Sigmoid colon (tissue), 7 donors: ENCODE measurements around the gene ITGAD. TPM values are rescaled to one million over a fixed set of nuclear protein-coding genes. Genes with fewer than 3 reads are reported as not detected.
A peak's percentile ranks its signal among the peaks of the same experiment; 100 is the strongest.

Experiments used
- DNase-seq: peaks from one replicate; pipeline ENCODE4 v3.0.0-alpha.2; 2019
- H3K27ac ChIP-seq, 4 donors: fragments of 200-600 bp; sonication (generic); one replicate each; pipeline ENCODE4 v1.5.1; 2016 to 2019; ENCODE audit warnings: mild to moderate bottlenecking in 1 of 4
- H3K27me3 ChIP-seq, 3 donors: fragments of 200-600 bp; sonication (generic); one replicate each; pipeline ENCODE4 v1.5.1; 2019; ENCODE audit warnings: mild to moderate bottlenecking in 1 of 3
- H3K36me3 ChIP-seq, 4 donors: fragments of 200-600 bp; sonication (generic); one replicate each; pipeline ENCODE4 v1.5.1; 2016 to 2019
- H3K4me1 ChIP-seq, 4 donors: fragments of 200-600 bp; sonication (generic); one replicate each; pipeline ENCODE4 v1.5.1; 2017 to 2019
- H3K4me3 ChIP-seq, 4 donors: fragments of 200-600 bp; sonication (generic); one replicate each; pipeline ENCODE4 v1.5.1; 2017 to 2019; ENCODE audit warnings: mild to moderate bottlenecking in 2 of 4, moderate library complexity in 1 of 4
- H3K9me3 ChIP-seq, 4 donors: fragments of 200-600 bp in 3 of 4; sonication (generic) in 3 of 4; one replicate each; pipeline versions ENCODE4 v1.5.1 to v1.6.1; 2013 to 2019
- CTCF ChIP-seq, 4 experiments: fragments of 450-650 bp in 3 of 4; fragments of 200-600 bp in 1 of 4; IDR thresholded peaks; one replicate each; pipeline ENCODE4 v1.5.1; 2016 to 2019; ENCODE audit warnings: antibody characterized with exemption in 4 of 4, mild to moderate bottlenecking in 3 of 4, moderate library complexity in 2 of 4
- EP300 ChIP-seq, 4 donors: sonication (generic); formaldehyde crosslinking; IDR thresholded peaks; one replicate each; pipeline ENCODE4 v1.6.1; 2017; ENCODE audit warnings: antibody characterized with exemption in 4 of 4
- POLR2A ChIP-seq, 2 donors: fragments of 450-650 bp; IDR thresholded peaks; one replicate each; pipeline ENCODE4 v1.6.1; 2016; ENCODE audit warnings: antibody characterized with exemption in 2 of 2, mild to moderate bottlenecking in 2 of 2, moderate library complexity in 2 of 2
- POLR2AphosphoS5 ChIP-seq, 4 donors: sonication (generic); formaldehyde crosslinking; IDR thresholded peaks; one replicate each; pipeline ENCODE4 v1.6.1; 2017; ENCODE audit warnings: antibody characterized with exemption in 4 of 4
- WGBS, 2 donors: extraction: QIAGEN DNeasy Blood & Tissue Kit; methylation state at CpG; one replicate each; pipeline ENCODE4 v1.1.7; 2013; 5-methylcytosine and 5-hydroxymethylcytosine counted together
- intact Hi-C: fragments of 100-400 bp; cut with DNase I; formaldehyde crosslinking; loops from one replicate; pipeline ENCODE4 v1.15.1; 2023
- polyA plus RNA-seq, 3 donors: library from polyadenylated mRNA; stranded (reverse); fragments of 200-250 nt; gene quantifications; one replicate each; pipeline ENCODE4 v1.2.3, GENCODE V29; 2013
- total RNA-seq, 4 donors: library from RNA; depleted of rRNA; stranded (reverse); fragments of >200 nt; gene quantifications; one replicate each; pipeline ENCODE4 v1.1.0, GENCODE V29; 2016
- donor health status: healthy with polysubstance abuse.
- donor health status: Bipolar disorder and iron deficiency.
- donor health status: healthy.

Gene ITGAD
- total and polyA plus RNA-seq, 7 donors: 0.22 TPM; not detected in 6

- H3K4me1 ChIP-seq: peaks cover 0 to 11% (median 10%) of the 10 kb centered on the region in 4 donors
- no peak overlapping the region for H3K27ac ChIP-seq
- H3K36me3 ChIP-seq: no peaks in the 10 kb centered on the region
- no peak for DNase-seq
- H3K27me3 ChIP-seq: no peaks in the 10 kb centered on the region
- no peak overlapping the region for H3K4me3 ChIP-seq
- H3K9me3 ChIP-seq: no peaks in the 10 kb centered on the region
- intact Hi-C loops: no loop called here
- TF ChIP-seq POLR2AphosphoS5 (IDR thresholded peaks at IDR 0.05): no peak
- no peak for TF ChIP-seq CTCF (IDR thresholded peaks at IDR 0.05)
- TF ChIP-seq POLR2A (IDR thresholded peaks at IDR 0.05): no peak
- TF ChIP-seq EP300 (IDR thresholded peaks at IDR 0.05): no peak
- 73 to 86% methylated on average over 3 of the region's 3 CpGs for WGBS, 2 donors
Measured at GRCh38 chr16:31429796-31430195, 36.7 kb downstream of the ITGAD start.

- Histone ChIP-seq H3K4me3 (no peak overlapping the region), H3K36me3 (no peaks in the 10 kb centered on the region), H3K4me1 (peaks cover 0 to 11% (median 10%) of the 10 kb centered on the region in 4 donors), H3K9me3 (no peaks in the 10 kb centered on the region), H3K27me3 (no peaks in the 10 kb centered on the region), H3K27ac (no peak overlapping the region)
- TF ChIP-seq POLR2AphosphoS5 (IDR thresholded peaks at IDR 0.05) (no peak), POLR2A (IDR thresholded peaks at IDR 0.05) (no peak), CTCF (IDR thresholded peaks at IDR 0.05) (no peak), EP300 (IDR thresholded peaks at IDR 0.05) (no peak)
- 61 to 65% methylated on average over 5 of the region's 5 CpGs for WGBS, 2 donors
- peak; percentile 13 for DNase-seq
- intact Hi-C loops: no loop called here
Measured at GRCh38 chr16:31430380-31431052, 37.4 kb downstream of the ITGAD start.

GRCh38 chr16:31435341-31436220, 42.4 kb downstream of the ITGAD start:
- Histone ChIP-seq H3K27me3 (no peaks in the 10 kb centered on the region), H3K36me3 (no peaks in the 10 kb centered on the region), H3K4me3 (no peak overlapping the region), H3K9me3 (no peaks in the 10 kb centered on the region), H3K27ac (no peak overlapping the region), H3K4me1 (no peaks in the 10 kb centered on the region)
- intact Hi-C loops: no loop called here
- peak; percentile 44 for DNase-seq
- no peak for TF ChIP-seq CTCF (IDR thresholded peaks at IDR 0.05)
- TF ChIP-seq POLR2A (IDR thresholded peaks at IDR 0.05): no peak
- TF ChIP-seq POLR2AphosphoS5 (IDR thresholded peaks at IDR 0.05): no peak
- TF ChIP-seq EP300 (IDR thresholded peaks at IDR 0.05): no peak
- WGBS, 2 donors: 95 to 96% methylated on average over 47 of the region's 47 CpGs

- TF ChIP-seq POLR2A (IDR thresholded peaks at IDR 0.05) (no peak), POLR2AphosphoS5 (IDR thresholded peaks at IDR 0.05) (no peak), EP300 (IDR thresholded peaks at IDR 0.05) (no peak), CTCF (IDR thresholded peaks at IDR 0.05) (no peak)
- no peaks in the 10 kb centered on the region for H3K4me1 ChIP-seq
- no peak overlapping the region for H3K4me3 ChIP-seq
- intact Hi-C loops: no loop called here
- no peak overlapping the region for H3K27ac ChIP-seq
- DNase-seq: peak; percentile 34
- 95 to 96% methylated on average over 44 of the region's 44 CpGs for WGBS, 2 donors
- no peaks in the 10 kb centered on the region for H3K9me3 ChIP-seq
- no peaks in the 10 kb centered on the region for H3K27me3 ChIP-seq
- H3K36me3 ChIP-seq: no peaks in the 10 kb centered on the region
Measured at GRCh38 chr16:31436221-31437045, 43.3 kb downstream of the ITGAD start.
